Middle frontal gyrus (tissue), 1 donor: ENCODE results near the gene UVRAG.
A peak's percentile ranks its signal among the peaks of the same experiment; 100 is the strongest.

ENCODE experiments used
- DNase-seq: peaks from one replicate; pipeline ENCODE4 v3.0.0-alpha.2; 2015; ENCODE audit warnings: low spot score; ENCODE audit errors: extremely low spot score

UVRAG gene

DNA sequence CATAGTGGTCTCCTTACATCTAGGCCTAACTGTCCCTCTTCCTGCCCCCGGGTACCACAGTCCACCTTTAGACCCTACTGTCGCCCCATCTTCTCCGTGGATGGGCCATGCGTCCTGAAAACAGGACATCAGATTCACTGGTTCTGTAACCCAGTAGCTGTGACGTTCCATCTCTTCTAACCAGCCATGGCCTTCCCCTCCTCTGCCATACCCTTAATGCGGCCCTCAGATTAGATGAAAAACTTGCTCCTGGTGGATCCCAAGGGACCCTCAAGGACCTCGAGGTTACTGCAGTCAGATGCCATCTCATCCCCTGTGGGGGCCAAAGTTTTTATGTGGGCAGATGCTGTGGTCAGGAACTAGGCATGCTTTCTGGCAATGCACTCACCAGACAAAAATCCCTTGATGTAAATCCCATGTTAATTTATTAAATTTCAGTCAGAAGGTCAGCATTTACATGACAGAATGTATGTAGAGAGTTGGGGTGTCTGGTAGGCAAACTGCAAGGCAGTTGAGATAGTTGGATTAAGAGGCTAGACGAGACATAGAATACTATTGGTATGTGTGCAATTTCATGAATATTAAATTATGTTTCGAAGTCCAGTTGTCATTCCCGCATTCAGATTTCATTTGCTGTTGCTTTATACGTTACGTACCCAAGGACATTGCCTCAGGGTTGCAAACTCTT lies 327.0 kb downstream of the UVRAG start:
- no peak for DNase-seq

DNA sequence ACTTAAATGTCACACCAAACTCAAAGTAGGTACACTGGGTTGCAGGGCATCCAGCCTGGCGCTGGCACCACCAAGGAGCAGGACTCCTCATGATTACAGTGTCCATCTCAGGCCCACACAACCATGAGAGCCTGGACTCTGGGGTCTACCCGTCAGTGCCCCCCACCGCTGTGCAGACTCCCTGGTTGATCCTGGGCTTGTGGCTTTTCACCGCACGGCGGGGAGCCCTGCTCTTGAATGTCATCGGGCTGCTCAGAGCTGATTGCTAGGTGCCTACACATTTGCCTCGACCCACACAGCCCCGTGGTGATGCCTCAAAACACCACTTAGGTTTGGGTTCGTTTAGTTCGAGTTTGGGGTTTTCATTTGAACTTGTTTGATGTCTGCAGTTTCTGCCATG lies 328.3 kb downstream of the UVRAG start:
- DNase-seq = no peak

DNA sequence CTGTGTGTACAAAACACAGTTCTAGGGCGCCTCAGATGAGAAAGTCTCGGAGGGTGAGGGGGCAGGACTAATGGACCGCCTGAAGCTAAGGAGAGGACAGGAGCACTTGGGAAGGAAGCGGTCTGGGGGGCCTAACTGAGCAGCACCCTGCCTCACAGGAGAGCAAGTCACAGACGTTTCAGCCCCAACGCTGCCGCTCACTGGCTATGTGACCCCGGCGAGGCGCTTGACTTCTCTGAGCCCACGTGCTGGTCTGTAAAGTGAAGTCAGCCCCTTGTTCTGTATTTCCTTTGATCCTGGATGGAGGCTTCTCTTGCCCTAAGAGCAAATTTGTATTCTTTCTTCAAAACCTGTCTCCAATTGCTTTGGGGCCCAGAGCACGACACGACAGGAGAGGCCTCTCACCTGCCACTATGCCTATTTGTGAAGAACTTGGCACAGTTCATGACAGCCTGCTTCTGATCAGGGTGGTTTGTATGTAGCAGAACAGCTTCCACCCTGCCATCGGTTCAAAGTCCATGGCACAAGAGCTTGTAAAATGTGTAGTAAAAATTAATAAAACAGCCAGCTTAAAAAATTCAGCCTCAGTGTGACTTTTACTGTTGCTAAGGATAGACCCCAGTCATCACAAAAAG lies 332.2 kb downstream of the UVRAG start:
- no peak for DNase-seq

DNA sequence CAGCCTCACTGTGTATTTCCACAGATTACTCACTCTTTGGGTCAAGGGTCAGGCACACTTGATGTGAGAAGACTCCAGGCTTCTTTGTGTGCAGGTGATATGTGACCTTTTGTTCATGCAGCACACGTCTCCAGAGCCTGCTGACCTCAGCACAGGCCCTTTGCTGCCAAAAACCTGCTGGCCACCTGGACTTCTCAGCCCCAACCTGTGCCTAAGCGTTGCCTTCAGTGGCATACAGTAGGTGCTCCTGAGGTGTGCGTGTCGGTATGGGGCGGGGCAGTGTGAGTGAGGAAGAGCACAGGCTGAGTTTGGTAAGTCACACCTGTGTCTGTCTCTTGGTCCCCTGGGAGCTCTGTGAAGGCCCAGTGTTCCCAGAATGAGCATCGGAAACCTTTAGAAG lies 333.2 kb downstream of the UVRAG start:
- DNase-seq = no peak

DNA sequence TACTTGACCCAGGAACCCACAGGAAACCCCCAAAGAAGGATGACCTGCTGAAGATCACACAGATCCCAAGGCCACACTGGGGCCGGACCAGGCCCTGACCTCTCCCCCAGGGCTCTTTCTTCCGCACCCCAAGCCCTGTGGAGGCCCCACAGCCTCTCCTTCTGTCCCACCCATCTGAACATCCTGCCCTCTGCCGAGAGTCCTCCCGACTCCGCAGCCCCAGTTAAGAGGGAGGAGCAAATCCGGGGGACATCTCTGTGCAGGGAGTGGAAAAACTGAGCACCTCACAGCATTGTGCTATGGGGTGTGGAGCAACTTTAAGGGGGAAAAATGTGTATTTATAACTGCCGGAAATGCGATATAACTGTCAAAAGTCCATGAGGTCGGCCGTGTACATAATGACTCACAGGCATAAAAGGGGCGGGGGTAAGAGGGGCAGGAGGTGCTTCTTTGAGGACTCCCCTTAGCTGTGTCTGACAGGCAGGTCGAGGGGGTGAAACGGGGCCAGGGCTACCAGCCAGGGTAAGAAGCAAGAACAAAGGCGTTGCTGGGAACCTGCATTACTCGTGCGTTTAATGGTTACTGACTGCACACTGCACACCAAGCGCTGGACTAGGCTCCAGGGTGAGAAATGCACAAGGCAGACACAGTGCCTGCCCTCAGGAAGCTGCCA lies 334.1 kb downstream of the UVRAG start:
- DNase-seq = no peak

DNA sequence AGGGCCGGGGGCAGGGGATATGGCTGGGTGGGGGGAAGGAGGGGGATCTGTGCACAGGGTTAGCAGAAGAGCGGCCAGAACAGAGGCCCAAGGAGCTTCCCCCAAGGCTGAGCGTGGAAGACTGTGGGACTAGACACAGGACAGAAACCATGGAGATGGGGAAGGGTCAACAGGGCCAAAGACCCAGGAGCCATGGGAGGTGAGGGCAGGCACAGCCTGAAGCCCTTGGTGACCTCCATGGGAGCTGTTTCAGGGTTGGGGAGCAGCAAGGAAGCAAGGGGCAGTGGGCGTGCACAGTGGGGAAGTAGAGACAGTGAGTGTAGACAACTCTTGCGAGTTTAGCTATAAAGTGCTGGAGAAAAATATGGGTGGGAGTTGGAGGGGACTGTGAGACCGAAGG lies 334.7 kb downstream of the UVRAG start:
- no peak for DNase-seq

DNA sequence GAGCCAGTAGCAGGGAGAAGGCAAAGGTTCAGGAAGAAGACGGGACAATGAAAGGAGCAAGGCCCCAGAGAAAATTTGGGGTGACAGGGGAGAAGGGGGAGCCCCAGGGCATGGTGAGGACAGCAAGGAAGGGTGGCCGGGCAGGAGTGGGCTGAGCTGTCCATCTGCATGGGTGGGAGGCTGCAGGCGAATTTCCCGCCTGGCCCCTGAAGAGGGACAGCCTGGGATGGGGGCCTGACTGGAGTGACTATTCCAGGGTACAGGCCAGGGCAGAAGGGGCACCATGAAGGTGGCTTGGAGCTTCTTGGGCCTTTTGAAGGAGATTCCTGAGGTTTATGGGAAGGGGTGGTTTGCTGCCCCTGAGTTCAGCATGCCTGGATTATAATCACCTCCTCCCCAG lies 335.1 kb downstream of the UVRAG start:
- DNase-seq = no peak

DNA sequence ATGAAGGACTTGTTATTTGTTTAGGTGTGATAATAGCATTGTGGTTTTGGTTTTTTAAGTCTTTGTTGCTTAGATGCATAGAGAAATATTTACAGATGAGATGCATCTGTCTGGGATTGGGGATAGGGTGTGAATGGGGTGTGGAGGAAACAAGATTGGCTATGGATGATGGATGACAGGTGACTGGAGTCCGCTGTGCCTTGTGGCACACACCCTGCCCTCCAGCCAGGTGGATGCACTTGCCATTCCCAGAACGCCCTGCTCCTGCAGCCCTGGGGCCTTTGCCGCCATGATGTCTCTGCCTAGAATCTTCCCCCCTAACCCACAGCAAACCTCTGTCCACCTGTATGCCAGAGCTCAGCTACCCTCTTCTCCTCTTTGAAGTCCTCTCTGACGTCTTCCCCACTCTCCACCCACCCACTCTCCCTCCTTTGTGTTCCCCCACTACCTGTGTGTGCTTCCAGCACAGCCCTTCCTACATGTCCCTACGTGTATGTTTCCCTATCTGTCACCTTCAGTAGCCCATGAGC lies 336.6 kb downstream of the UVRAG start:
- no peak for DNase-seq

DNA sequence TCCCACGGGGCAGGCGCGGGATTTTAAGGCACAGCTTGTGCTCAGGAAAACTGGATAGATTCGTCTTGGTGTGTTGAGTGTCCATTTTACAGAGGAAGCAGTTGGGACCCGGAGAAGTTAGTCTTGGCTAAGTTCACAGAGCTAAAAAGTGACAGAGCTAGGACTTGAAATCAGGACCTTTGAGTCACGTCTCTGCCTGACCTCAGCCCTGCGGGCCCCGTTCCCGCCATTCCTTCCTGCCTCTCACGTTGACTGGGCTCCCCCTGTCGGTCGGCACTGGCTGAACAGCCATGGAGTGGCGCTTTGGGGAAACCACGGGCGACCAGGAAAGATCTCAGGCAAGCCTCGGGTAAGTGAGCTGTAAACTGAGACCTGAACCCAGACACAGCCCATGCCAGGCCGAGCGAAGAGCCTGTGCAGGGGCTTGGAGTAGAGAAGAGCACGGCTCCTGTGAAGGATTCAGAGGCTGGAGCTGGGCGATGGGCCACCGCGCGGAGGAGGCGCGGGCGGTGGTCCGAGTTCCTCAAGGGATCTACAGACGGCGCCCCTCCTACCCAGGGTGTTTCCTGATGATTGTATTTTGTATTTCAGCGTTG lies 337.2 kb downstream of the UVRAG start:
- peak; percentile 27 for DNase-seq

DNA sequence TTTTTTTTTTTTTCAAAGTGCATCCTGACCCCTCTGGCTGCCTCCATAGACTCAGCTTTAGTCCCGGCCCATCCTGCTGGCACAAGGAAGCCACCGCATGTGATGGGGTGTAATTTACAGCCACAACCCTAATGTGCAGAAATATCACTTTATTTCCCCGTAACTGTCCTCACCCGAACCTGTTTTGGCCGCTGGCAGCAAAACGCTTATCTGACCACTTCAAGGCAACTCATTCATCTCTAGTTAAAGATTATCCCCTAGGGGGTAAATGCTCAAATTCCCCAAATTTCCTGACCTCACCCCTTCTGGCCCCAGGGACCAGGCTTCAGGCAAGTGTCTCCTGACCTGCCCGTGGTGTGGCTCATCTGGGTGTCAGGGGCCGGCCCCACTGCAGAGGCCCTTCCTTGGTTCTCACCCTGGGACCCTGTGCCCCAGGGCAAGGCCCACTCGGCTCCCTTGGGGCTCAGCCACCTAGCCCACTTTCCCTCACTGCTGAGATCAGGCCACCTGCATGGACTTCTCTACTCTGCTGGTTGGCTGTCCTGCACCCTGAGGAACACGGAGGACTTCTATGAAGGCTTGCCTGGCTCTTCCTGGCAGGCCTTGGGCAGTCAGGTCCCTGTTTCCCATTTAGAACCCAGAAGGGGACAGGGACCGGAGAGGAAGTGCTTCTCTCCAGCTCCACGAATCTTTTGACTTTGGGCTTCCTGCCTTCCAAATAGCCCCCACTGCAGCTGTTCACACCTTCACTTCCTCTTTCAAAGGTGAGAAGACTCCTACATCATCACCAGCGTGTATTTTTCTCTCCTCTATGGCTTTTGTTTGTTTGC lies 337.9 kb downstream of the UVRAG start:
- DNase-seq = no peak

DNA sequence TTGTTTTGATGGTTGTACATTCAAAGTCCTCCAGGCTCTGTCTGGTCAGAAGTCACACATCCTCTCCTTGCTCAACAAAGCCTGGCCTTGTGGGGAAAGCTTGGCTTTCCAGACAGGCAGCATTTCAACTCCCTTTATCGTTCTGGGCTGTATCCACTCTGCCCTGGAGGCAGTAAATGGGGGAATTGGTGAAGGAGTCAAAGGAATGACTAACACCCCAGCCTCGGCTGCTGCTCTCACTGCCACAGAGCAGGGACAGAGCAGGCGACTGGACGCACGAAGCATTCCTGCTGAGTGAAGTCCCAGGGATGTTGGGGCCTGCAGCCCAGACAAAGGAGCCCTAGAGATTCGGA lies 338.5 kb downstream of the UVRAG start:
- DNase-seq = no peak

DNA sequence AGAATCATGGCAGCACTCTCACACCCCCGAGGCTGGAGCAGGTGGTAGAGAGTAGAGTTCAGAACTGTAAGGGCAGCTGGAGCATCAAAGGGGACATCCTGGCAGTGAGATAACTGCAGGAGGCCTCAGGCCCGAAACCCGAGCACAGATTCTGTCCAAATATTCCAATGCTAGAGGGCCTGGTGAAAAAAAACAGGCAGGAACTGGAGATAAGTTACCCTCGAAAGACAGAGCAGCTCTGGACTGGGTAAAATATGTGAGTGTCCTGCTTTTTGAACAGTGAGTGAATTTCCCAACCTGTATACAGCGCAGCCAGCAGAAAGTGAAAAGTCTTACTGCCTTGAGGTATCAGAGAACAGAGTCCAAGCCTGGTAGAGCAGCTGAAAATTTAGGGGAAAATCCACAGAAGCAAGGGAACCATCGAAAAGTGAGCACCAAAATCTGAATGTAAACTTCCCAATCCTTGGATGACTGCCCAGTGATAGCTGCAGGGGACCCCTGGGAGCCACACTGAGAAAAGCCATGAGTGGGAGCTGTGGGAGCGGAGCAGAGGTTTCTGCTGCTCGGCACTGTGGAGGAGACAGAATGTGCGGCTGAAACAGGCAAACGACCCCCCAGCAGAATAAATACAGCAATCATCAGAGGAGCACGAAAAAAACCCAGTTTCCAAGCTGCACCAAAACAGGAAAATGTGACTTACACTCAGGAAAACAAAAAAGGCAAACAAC lies 340.7 kb downstream of the UVRAG start:
- no peak for DNase-seq

DNA sequence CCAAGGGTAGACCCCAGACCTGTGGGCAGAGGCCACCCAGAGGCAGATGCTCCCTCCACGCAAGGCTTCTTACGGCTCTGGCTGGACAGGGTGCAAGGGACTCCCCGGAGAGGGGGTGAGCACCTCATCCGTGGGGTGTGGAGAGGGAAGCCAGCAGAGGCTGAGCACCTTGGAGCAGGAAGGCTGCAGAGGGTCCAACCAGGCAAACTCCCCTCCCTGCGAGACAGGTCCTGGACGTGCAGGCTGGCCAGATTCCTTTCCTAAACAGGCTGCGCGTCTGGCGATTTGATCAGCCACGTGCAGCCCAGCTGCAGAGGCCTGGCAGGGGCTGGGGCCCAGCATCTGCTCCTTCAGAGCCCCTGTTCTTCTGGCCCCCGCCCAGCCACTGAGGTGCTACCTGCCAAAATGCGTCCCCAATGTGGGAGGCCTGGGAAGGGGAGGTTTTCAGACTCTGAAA lies 342.0 kb downstream of the UVRAG start:
- no peak for DNase-seq

DNA sequence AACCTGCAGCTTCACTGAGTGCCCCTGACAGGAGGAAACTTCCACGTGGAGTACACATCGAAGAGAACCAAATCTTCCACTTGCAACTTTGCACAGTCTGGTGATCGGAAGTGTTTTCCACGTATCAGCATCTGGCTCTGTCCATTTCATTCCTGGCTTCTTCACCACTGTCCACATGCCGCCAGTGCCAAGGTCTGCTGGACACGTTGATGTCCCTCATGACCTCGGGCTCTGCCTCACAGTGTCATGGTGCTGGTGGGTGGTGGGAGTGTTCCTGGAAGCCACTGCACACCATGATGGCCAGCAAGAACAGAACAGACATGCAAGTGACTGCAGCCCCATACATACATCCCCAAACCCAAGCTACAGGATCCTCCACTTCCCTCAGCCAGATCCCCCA lies 342.9 kb downstream of the UVRAG start:
- DNase-seq = no peak

DNA sequence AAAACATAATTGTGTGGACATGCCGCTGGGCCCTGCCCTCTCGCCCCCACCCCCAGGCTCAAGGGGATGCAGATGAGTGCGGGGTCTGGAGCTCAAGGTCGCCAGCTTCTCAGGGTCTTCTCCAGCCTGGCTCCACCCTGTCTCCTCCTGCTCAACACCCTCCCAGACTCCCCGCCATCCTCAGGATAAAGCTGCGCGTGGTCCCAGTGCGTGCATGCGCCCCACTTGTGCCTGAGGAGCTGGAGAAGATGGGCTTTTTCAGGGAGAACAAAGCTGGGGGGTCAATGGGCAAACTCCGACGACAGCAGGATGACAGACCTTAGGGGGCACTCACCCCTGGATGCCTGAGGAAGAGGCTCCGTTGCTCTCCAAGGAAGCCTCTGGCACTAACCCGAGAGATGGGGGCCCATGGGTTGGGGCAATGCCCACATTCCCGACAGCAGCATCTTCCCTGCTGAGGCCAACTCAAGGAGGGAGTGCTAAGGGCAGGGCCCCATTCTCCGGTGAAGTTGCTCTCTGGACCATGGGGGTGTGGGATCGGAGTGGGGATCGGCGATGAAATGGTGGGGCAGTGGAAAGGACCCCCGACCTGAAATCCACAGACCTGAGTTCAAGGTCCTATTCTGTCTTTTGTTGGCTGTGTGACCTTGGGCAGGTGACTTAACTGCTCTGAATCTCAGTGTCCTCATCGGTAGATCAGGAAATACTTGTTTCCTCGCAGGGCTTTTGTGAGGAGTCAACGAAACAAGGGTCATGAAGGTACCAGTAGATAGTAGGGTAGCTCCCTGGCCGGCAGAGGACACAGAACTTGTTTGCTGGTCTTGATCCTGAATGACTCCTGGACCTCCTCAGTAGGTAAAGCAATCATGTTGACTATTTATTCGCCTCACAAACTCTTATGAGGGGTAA lies 343.6 kb downstream of the UVRAG start:
- no peak for DNase-seq

DNA sequence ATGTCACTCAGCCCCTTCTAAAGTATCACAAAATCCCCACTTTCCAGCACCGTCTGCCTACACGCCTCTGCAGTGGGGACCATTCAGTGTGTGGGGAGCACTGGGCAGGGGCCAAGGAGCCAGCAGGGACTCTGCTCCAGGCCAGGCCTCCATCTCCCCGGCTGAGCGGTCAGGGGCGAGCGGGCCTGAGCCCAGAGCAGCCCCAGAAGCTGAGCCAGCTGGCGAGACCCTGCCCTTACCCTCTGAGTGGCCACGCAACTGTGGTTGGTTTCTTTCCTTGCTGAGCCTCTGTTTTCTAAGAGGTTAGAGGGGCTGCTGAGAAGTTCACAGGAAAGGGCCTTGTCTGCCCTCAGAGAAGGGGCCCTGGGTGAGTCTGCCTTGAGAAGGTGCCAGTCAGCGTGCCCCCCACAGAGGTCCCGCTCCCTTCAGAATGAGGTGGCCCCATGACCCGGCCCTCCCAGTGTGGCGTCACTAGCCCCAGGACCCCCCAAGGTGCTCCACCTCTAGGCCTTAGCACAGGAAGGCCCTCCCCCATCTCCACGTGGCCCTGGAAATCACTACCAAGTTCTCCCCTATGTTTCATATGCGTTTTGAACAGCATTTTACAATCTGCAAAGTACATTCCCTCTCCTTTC lies 344.4 kb downstream of the UVRAG start:
- DNase-seq = no peak

DNA sequence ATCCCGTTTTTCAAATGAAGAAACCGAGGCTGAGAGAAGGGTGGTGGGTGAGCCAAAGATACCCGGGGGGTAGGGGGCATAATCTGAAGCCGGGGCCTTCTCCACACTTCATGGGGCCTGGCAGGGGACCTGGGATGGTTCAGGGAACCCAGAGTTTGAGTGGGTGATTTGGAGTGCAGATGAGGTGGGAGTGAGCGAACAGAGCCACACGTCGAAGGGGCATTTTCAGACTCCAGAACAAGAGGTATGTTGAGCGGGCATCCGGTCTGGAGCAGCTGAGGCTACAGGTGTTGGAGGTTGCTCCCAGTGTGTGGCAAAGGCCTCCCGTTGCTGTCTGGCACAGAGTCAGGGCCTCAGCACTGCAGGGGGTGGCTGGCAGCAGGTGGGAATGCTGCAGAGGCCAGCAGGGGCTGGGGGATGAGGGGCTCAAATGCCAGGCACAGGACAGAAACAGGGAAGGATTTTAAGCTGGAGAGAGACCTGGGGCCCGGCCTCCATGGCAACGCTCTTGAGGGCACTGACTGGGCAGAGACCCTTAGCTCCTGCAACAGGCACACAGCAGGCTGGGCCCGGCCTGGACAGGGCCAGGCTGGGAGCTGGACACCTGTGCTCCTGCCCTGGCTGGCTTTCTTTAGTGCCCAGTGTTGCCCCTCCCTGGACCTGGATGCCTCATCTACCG lies 345.1 kb downstream of the UVRAG start:
- no peak for DNase-seq

DNA sequence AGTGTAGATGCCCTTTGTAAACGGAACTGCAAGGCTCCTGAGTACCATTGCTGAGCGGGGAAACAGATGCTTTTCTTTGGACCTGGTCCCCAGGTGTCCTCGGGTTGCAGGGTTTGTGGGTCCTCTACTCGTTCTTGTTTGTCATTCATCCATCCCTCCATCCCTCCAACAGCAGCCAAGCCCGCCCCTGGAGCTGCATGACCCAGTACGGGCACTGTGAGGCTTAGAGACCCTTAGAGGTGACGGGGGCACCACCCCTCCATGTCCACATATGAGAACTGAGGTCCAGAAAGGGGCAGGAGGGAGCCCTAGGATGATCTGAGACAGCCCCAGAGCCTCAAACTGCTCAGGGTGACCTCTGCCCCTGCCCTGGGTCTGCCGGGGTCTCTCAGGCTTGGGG lies 345.8 kb downstream of the UVRAG start:
- DNase-seq = no peak
